ENCODE data around the gene DERL3.

Gene DERL3

DNA sequence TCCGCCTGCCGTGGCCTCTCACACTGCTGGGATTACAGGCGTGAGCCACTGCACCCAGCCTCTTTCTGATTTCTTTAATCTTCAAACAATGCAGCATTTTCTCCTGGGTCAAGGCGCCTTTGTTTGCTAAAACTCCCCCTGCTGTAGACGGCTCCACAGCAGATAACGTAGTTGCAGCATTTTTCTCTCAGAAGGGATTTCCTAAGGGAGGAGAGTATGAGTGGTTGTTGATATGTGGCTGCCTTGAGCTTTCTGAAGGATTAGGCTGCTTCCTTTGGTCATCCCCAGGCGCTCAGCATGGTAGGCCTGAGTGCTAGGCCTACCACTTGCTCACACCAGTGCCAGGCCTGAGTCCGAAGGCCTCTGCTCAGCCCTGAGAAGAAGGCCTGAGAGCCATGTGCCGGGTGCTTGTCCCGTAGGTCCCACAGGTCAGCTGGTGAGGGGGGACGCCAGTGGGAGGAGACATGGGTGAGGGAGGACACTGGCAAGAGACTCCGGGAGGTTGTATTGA lies 34.0 kb downstream of the DERL3 start:
- peak overlapping the region; percentile 8 for H3K9ac ChIP-seq (ENCODE audit: low read length)
- no peaks in the 10 kb centered on the region for H3K27me3 ChIP-seq (ENCODE audit: control insufficient read depth, insufficient read depth, low read length)
- no peak overlapping the region for H3K4me3 ChIP-seq (ENCODE audit: low read length)
- no peaks in the 10 kb centered on the region for H3K4me1 ChIP-seq (ENCODE audit: control insufficient read depth, insufficient read depth, low read length)
- no peaks in the 10 kb centered on the region for H3K36me3 ChIP-seq (ENCODE audit: control insufficient read depth, insufficient read depth, low read length)
- H3K9me3 ChIP-seq (ENCODE audit: control insufficient read depth, low read length), result no peaks in the 10 kb centered on the region

DNA sequence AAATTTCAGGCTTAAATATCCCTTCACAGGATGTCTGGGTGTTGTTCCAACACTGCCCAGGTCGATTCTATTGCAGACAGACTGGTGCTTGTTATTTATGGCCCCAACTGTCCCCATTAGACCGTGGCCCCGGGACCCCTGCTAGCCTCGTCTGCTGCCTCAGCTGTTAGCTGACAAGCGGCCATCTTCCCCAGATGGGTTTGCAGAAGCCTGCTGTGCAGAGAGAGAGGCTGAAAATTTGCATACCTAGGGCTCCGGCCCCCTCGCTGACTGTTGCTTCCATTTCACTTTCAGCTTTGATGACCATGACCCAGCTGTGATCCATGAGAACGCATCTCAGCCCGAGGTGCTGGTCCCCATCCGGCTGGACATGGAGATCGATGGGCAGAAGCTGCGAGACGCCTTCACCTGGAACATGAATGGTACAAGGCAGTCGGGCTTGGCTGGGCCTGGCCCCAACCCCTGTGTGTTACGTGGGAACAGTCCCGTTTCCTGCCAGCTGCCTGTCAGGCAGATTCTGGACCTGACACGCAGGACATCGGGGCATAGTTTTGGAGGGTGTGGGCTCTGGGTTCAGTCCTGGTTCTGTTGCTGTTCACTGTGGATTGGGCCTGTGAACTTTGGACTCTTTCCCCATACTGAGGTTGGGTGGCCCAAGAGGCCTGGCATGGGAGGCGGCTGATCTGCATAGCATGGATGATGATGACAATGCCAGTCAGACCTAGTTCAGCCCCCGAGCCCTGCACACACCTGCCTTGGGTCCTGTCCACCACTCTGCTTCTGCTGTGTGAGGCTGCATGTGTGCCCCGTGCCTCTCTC lies 35.6 kb downstream of the DERL3 start:
- Histone ChIP-seq H3K4me1 (ENCODE audit: control insufficient read depth, insufficient read depth, low read length) (no peaks in the 10 kb centered on the region), H3K27me3 (ENCODE audit: control insufficient read depth, insufficient read depth, low read length) (no peaks in the 10 kb centered on the region), H3K9me3 (ENCODE audit: control insufficient read depth, low read length) (no peaks in the 10 kb centered on the region), H3K4me3 (ENCODE audit: low read length) (no peak overlapping the region), H3K36me3 (ENCODE audit: control insufficient read depth, insufficient read depth, low read length) (no peaks in the 10 kb centered on the region), H3K9ac (ENCODE audit: low read length) (no peak overlapping the region)

DNA sequence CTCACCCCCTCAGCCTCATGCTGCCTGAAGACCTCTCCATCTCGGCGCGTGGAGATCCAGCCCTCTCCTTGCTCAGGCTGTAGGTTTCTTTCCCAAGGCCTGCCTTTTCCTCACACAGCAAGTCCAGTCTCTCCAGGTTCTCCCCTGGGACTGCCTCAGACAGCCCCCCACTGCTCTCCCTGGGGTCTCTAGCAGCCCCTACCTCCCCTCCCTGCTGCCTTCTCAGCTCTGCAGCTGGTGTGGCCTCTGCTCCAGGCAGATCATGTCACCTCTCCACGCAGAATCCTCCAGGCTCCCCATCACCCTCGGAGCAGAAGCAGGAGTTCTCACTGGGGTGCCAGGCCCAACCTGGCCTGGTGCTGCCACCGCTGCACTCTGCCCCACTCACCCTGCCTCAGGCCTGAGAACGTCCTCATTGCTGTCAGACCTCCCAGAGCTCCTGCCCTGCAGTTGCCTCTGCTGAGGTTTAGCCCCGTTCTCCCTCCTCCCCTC lies 36.9 kb downstream of the DERL3 start:
- H3K27me3 ChIP-seq (ENCODE audit: control insufficient read depth, insufficient read depth, low read length), result no peaks in the 10 kb centered on the region
- H3K36me3 ChIP-seq (ENCODE audit: control insufficient read depth, insufficient read depth, low read length), result peaks cover 5% of the 10 kb centered on the region
- no peak overlapping the region for H3K9ac ChIP-seq (ENCODE audit: low read length)
- no peaks in the 10 kb centered on the region for H3K4me1 ChIP-seq (ENCODE audit: control insufficient read depth, insufficient read depth, low read length)
- H3K4me3 ChIP-seq (ENCODE audit: low read length), result no peak overlapping the region
- H3K9me3 ChIP-seq (ENCODE audit: control insufficient read depth, low read length), result no peaks in the 10 kb centered on the region

DNA sequence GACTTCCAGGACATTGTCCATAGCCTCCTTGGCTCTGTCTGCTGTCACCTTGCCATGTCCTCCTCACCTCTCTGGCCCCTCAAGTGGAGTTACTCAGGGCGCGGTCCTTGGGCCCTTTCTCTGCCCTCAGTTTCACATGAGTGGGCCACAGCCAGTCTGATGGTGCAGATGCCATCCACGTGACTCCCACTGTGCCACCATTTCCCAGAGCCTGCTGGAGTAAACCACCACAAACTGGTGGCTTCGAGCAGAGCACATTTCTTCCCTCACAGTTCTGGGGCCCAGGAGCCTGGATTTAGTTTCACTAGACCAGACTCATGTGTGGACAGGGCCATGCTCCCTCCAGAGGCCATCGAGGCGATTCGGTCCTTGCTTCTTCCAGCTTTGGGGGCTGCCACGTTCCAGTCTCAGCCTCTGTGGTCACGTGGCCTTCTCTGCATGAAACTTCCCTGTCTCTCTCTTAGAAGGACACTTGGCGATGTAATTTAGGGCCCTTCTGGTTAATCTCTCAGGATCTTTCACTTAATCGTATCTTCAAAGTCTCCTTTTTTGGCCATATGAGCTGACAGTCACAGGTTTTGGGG lies 37.5 kb downstream of the DERL3 start:
- no peak overlapping the region for H3K9ac ChIP-seq (ENCODE audit: low read length)
- no peaks in the 10 kb centered on the region for H3K9me3 ChIP-seq (ENCODE audit: control insufficient read depth, low read length)
- no peaks in the 10 kb centered on the region for H3K4me1 ChIP-seq (ENCODE audit: control insufficient read depth, insufficient read depth, low read length)
- no peaks in the 10 kb centered on the region for H3K27me3 ChIP-seq (ENCODE audit: control insufficient read depth, insufficient read depth, low read length)
- H3K4me3 ChIP-seq (ENCODE audit: low read length), result no peak overlapping the region
- peaks cover 5% of the 10 kb centered on the region for H3K36me3 ChIP-seq (ENCODE audit: control insufficient read depth, insufficient read depth, low read length)

DNA sequence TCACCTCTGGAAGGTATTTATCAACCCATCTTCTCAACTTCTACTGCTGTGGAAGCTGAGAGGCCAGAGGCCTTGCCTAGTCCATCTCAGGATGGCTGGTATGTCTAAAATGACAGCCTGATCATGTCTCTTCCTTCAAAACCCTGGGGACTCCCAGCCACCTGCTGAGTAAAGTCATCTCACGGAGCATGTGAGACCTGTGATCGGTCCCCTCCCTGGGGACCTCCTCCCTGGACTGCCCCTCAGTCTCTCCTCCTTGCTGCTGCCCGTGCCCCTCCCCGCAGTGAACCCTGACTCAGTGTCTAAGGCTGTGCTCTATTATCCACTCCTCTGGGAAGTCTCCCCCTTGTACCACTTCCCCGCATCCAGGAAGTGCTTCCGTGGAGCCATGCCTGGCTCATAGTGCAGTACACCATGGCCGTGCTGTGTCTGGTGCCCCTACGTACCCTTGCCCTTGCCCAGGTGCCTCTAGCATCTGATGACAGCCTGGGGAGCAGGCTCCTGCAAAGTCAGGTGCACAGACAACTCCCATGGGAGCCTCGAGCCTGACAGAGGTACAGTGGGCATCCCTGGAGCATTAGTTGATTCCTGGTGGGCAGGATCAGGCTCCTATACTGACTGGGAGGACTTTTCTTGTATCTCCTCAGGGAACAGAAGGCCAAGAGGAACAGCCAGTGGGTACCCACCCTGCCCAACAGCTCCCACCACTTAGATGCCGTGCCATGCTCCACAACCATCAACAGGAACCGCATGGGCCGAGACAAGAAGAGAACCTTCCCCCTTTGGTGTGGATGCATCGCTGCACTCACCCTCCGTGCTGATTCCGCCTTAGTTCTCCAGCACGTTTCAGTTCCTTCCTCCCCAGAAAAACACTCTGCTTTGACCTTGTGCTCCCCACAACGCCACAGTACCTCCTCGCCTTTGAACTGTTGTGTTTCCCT lies 38.2 kb downstream of the DERL3 start:
- Histone ChIP-seq H3K4me3 (ENCODE audit: low read length) (no peak overlapping the region), H3K9ac (ENCODE audit: low read length) (no peak overlapping the region), H3K36me3 (ENCODE audit: control insufficient read depth, insufficient read depth, low read length) (peaks cover 5% of the 10 kb centered on the region), H3K4me1 (ENCODE audit: control insufficient read depth, insufficient read depth, low read length) (no peaks in the 10 kb centered on the region), H3K27me3 (ENCODE audit: control insufficient read depth, insufficient read depth, low read length) (no peaks in the 10 kb centered on the region), H3K9me3 (ENCODE audit: control insufficient read depth, low read length) (no peaks in the 10 kb centered on the region)

DNA sequence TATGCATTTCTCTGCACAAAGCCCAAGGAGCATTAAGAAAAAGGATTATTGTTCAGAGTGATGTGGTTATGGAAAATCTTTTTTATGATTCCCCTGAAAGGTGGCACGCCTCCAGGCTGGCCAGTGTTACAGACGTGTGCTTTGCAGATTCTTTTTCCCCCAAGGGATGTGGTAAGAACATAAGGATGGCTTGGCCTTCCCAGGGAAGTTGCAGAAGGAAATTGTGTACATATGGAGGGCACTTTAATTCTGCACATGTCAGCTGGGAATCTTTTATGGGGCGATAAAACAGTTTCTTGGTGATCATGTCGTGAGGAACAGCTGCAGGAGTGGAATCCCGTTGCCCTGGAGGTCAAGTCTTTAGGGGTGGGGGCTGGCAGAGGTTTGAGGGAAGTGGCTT lies 42.3 kb downstream of the DERL3 start:
- no peaks in the 10 kb centered on the region for H3K4me1 ChIP-seq (ENCODE audit: control insufficient read depth, insufficient read depth, low read length)
- H3K4me3 ChIP-seq (ENCODE audit: low read length), result no peak overlapping the region
- peaks cover 5% of the 10 kb centered on the region for H3K36me3 ChIP-seq (ENCODE audit: control insufficient read depth, insufficient read depth, low read length)
- no peaks in the 10 kb centered on the region for H3K9me3 ChIP-seq (ENCODE audit: control insufficient read depth, low read length)
- no peaks in the 10 kb centered on the region for H3K27me3 ChIP-seq (ENCODE audit: control insufficient read depth, insufficient read depth, low read length)
- H3K9ac ChIP-seq (ENCODE audit: low read length), result no peak overlapping the region

DNA sequence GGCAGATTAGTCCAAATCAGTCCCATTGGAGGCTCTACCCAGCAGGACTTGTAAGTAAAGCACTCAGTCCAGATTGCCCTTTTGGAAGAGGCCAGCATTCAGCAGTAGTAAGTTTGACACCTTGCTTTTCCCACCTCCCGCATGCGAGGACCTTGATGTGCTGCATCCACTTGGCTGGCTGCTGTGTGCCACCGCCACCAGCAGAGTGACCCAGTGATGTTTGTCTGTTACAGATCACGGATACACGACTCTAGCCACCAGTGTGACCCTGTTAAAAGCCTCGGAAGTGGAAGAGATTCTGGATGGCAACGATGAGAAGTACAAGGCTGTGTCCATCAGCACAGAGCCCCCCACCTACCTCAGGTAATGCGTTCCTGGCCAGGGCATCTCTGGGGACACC lies 45.5 kb downstream of the DERL3 start:
- Histone ChIP-seq H3K4me3 (ENCODE audit: low read length) (no peak overlapping the region), H3K4me1 (ENCODE audit: control insufficient read depth, insufficient read depth, low read length) (peaks cover 4% of the 10 kb centered on the region), H3K9ac (ENCODE audit: low read length) (no peak overlapping the region), H3K36me3 (ENCODE audit: control insufficient read depth, insufficient read depth, low read length) (peaks cover 5% of the 10 kb centered on the region), H3K27me3 (ENCODE audit: control insufficient read depth, insufficient read depth, low read length) (no peaks in the 10 kb centered on the region), H3K9me3 (ENCODE audit: control insufficient read depth, low read length) (no peaks in the 10 kb centered on the region)

DNA sequence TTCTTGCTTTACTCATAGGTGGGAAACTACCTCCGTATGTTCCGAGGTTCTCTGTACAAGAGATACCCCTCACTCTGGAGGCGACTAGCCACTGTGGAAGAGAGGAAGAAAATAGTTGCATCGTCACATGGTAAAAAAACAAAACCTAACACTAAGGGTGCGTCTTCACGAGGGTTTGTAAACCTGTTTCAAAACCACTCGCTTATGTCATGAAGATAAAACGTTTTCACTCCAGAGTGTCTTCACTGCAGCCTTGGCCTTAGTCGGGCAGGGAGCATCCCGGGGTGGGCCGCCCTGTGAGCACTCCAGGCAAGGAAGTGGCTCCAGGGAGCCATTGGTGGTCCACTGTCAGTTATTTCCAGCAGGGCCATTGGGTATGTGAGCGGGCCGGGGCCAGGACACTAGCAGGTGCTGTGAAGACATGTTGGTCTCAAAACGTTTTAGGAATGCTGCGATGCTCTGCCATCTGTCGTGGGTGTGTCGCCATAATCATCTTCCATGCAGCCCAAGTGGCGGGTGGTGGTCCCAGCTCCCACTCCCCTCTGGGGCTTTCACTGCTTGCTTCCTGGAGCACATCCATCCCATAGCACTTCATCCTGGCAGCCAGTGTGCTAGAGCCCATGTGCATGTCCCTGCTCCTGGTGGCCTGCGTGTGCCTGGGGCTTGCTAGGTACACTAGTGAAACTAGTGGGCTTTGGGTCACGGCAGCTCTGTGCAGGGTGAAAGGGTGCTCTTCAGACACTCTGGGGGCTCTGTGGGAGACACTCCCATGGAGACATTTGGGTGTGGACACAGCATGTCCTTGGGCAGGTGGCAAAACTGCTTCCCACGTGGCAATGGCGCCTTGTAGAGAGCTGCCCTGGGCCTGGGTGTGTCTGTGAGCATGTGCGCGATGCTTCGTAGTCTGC lies 46.8 kb downstream of the DERL3 start:
- no peaks in the 10 kb centered on the region for H3K36me3 ChIP-seq (ENCODE audit: control insufficient read depth, insufficient read depth, low read length)
- peaks cover 10% of the 10 kb centered on the region for H3K4me1 ChIP-seq (ENCODE audit: control insufficient read depth, insufficient read depth, low read length)
- H3K9me3 ChIP-seq (ENCODE audit: control insufficient read depth, low read length), result no peaks in the 10 kb centered on the region
- H3K4me3 ChIP-seq (ENCODE audit: low read length), result no peak overlapping the region
- H3K9ac ChIP-seq (ENCODE audit: low read length), result no peak overlapping the region
- no peaks in the 10 kb centered on the region for H3K27me3 ChIP-seq (ENCODE audit: control insufficient read depth, insufficient read depth, low read length)

DNA sequence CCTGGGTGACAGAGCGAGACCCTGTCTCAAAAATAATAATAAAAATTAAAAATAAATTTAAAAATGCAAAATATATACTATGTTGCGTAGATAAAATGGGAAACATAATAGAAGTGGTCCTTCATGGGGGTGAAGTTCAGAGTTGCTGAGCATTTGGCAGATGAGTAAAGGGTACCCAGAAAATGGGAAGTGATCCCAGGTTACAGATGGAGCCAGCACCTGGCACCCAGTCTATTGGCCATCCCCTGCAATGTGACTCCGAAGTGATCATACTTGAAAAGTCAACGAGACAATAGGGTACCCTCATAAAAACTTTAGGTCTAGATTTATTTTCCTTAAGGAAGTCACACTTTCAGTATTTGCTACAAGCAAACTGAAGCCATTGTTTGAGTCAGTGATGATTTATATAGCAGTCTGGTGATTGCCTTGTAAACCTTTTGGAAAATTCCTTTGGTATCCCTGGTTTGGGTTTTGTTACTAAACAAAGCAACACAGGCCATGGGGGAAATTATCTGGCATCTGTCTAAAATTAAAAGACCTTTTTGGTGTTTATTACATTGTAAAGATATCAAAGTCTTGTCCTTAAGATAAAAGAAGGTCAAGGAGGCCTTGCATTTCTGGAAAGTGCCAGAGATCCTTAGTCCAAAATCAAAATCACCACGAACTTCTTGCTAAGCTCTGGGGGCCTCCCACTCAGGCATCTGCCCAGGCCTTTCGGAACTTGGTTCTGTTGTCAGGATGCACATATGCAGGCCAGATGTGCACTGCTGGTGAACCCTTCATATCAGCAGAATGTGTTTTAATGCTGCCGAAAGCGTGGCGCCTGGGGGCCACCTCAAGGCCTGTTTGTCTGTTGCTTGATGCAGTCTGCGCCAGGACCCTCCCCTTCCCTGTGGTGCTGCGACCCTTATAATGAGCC lies 47.7 kb downstream of the DERL3 start:
- H3K4me1 ChIP-seq (ENCODE audit: control insufficient read depth, insufficient read depth, low read length), result peaks cover 16% of the 10 kb centered on the region
- no peaks in the 10 kb centered on the region for H3K27me3 ChIP-seq (ENCODE audit: control insufficient read depth, insufficient read depth, low read length)
- H3K4me3 ChIP-seq (ENCODE audit: low read length), result no peak overlapping the region
- no peaks in the 10 kb centered on the region for H3K9me3 ChIP-seq (ENCODE audit: control insufficient read depth, low read length)
- no peaks in the 10 kb centered on the region for H3K36me3 ChIP-seq (ENCODE audit: control insufficient read depth, insufficient read depth, low read length)
- H3K9ac ChIP-seq (ENCODE audit: low read length), result no peak overlapping the region

DNA sequence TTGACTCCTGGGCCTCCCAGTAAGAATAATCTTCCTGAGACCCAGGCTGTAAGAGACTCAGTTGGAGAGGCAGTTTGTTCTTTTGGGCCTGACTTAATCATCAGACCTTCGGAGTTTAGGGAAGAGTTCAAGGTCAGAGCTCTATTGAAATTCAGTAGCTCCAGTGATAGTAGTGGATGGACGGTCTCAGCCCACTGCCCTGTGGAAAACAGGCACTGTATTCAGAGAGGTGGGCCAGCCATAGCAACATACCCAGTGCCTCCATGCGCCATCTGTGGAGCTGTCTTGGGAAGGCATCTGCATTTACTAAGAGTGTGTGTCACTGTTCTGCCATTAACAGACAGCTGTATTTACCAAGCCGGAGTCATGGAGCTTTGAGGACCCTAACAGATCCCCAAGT lies 49.2 kb downstream of the DERL3 start:
- no peak overlapping the region for H3K9ac ChIP-seq (ENCODE audit: low read length)
- H3K27me3 ChIP-seq (ENCODE audit: control insufficient read depth, insufficient read depth, low read length), result no peaks in the 10 kb centered on the region
- H3K4me3 ChIP-seq (ENCODE audit: low read length), result no peak overlapping the region
- no peaks in the 10 kb centered on the region for H3K9me3 ChIP-seq (ENCODE audit: control insufficient read depth, low read length)
- peaks cover 17% of the 10 kb centered on the region for H3K4me1 ChIP-seq (ENCODE audit: control insufficient read depth, insufficient read depth, low read length)
- no peaks in the 10 kb centered on the region for H3K36me3 ChIP-seq (ENCODE audit: control insufficient read depth, insufficient read depth, low read length)

Measured in mucosa of stomach (tissue), 1 donor.